H9 (cell line): ENCODE measurements around the gene MAZ. TPM values are rescaled to one million over a fixed set of nuclear protein-coding genes. Genes with fewer than 3 reads are reported as not detected.

Experiments
- DNase-seq: peaks from one replicate; pipeline ENCODE4 v3.0.0-alpha.2; 2017
- H2AFZ ChIP-seq: one replicate; pipeline ENCODE4 v1.6.1; 2013; ENCODE audit warnings: mild to moderate bottlenecking, low read length, control low read depth, moderate library complexity
- H2AK5ac ChIP-seq: 2 replicates; pipeline ENCODE4 v1.6.1; 2013; ENCODE audit warnings: low read length, control low read depth, mixed read lengths; ENCODE audit not compliant: insufficient read length
- H2BK120ac ChIP-seq: one replicate; pipeline ENCODE4 v1.6.1; 2013; ENCODE audit warnings: low read depth, mild to moderate bottlenecking, low read length, control low read depth, inconsistent platforms; ENCODE audit not compliant: poor library complexity, severe bottlenecking
- H2BK12ac ChIP-seq: 2 replicates; pipeline ENCODE4 v1.6.1; 2013; ENCODE audit warnings: low read length, control low read depth, mixed read lengths, low read depth; ENCODE audit not compliant: insufficient read length
- H2BK15ac ChIP-seq: 2 replicates; pipeline ENCODE4 v1.6.1; 2013; ENCODE audit warnings: low read depth, low read length, control low read depth
- H2BK20ac ChIP-seq: one replicate; pipeline ENCODE4 v1.6.1; 2013; ENCODE audit warnings: low read depth, mild to moderate bottlenecking, low read length, control low read depth, inconsistent platforms; ENCODE audit not compliant: poor library complexity, severe bottlenecking
- H2BK5ac ChIP-seq: 2 replicates; pipeline ENCODE4 v1.6.1; 2013; ENCODE audit warnings: low read length, control low read depth, mixed read lengths; ENCODE audit not compliant: insufficient read length
- H3K14ac ChIP-seq: 2 replicates; pipeline ENCODE4 v1.6.1; 2013; ENCODE audit warnings: low read length, control low read depth; ENCODE audit not compliant: insufficient read depth
- H3K18ac ChIP-seq: 2 replicates; pipeline ENCODE4 v1.6.1; 2013; ENCODE audit warnings: low read depth, mild to moderate bottlenecking, mixed read lengths, low read length, control low read depth; ENCODE audit not compliant: insufficient read length
- H3K23ac ChIP-seq: 2 replicates; pipeline ENCODE4 v1.6.1; 2013; ENCODE audit warnings: low read length, control low read depth, mixed read lengths, low read depth; ENCODE audit not compliant: insufficient read length
- H3K23me2 ChIP-seq: 2 replicates; pipeline ENCODE4 v1.6.1; 2013; ENCODE audit warnings: low read depth, mild to moderate bottlenecking, mixed read lengths, low read length, control low read depth; ENCODE audit not compliant: insufficient read length, poor library complexity, severe bottlenecking
- H3K27ac ChIP-seq: 2 replicates; pipeline ENCODE4 v1.5.1; 2013; ENCODE audit warnings: low read length, control low read depth, mixed read lengths, low read depth; ENCODE audit not compliant: insufficient read length
- H3K27me3 ChIP-seq: 2 replicates; pipeline ENCODE4 v1.6.1; 2013; ENCODE audit warnings: low read length, control low read depth, inconsistent platforms; ENCODE audit not compliant: insufficient read depth
- H3K4ac ChIP-seq: 2 replicates; pipeline ENCODE4 v1.6.1; 2013; ENCODE audit warnings: low read depth, mild to moderate bottlenecking, control low read depth, inconsistent platforms, low read length, moderate library complexity
- H3K4me1 ChIP-seq: 2 replicates; pipeline ENCODE4 v1.6.1; 2013; ENCODE audit warnings: low read length, control low read depth, inconsistent platforms; ENCODE audit not compliant: insufficient read depth
- H3K4me2 ChIP-seq: 2 replicates; pipeline ENCODE4 v1.6.1; 2013; ENCODE audit warnings: low read length, control low read depth, mixed read lengths; ENCODE audit not compliant: insufficient read length, insufficient read depth
- H3K56ac ChIP-seq: 2 replicates; pipeline ENCODE4 v1.6.1; 2013; ENCODE audit warnings: low read depth, mild to moderate bottlenecking, mixed read lengths, low read length, control low read depth; ENCODE audit not compliant: insufficient read length
- H3K79me1 ChIP-seq: 2 replicates; pipeline ENCODE4 v1.6.1; 2013; ENCODE audit warnings: low read depth, mild to moderate bottlenecking, moderate library complexity, low read length, control low read depth, inconsistent platforms; ENCODE audit not compliant: insufficient read depth, poor library complexity, severe bottlenecking
- H3K79me2 ChIP-seq: 2 replicates; pipeline ENCODE4 v1.6.1; 2013; ENCODE audit warnings: low read length, control low read depth, inconsistent platforms; ENCODE audit not compliant: insufficient read depth
- H3K9ac ChIP-seq: 2 replicates; pipeline ENCODE4 v1.6.1; 2013; ENCODE audit warnings: low read length, control low read depth, mixed read lengths; ENCODE audit not compliant: insufficient read length; ENCODE audit errors: extremely low read depth
- H3K9me3 ChIP-seq: one replicate; pipeline ENCODE4 v1.6.1; 2013; ENCODE audit warnings: low read depth, low read length, inconsistent platforms; ENCODE audit not compliant: control insufficient read depth
- H3T11ph ChIP-seq: one replicate; pipeline ENCODE4 v1.6.1; 2013; ENCODE audit warnings: mild to moderate bottlenecking, low read length, control low read depth, inconsistent platforms
- H4K20me1 ChIP-seq: one replicate; pipeline ENCODE4 v1.6.1; 2013; ENCODE audit not compliant: control insufficient read depth, insufficient read length, insufficient read depth
- H4K5ac ChIP-seq: 2 replicates; pipeline ENCODE4 v1.6.1; 2013; ENCODE audit warnings: low read depth, mild to moderate bottlenecking, mixed read lengths, low read length, control low read depth; ENCODE audit not compliant: insufficient read length
- H4K8ac ChIP-seq: replicated peaks from 2 replicates; pipeline ENCODE4 v1.6.1; 2013; ENCODE audit warnings: low read length, control low read depth, mixed read lengths, low read depth; ENCODE audit not compliant: insufficient read length
- H4K91ac ChIP-seq: 2 replicates; pipeline ENCODE4 v1.6.1; 2013; ENCODE audit warnings: low read depth, mild to moderate bottlenecking, moderate library complexity, mixed read lengths, low read length, control low read depth; ENCODE audit not compliant: insufficient read length
- H3K27ac Mint-ChIP-seq, 3 experiments: 2 replicates in 2 of 3; 3 replicates in 1 of 3; pipeline ENCODE4 v1.8.0; 2020 to 2021; ENCODE audit warnings: mixed read lengths in 3 of 3, mild to moderate bottlenecking in 1 of 3, moderate library complexity in 1 of 3
- H3K27me3 Mint-ChIP-seq: 2 replicates; pipeline ENCODE4 v1.8.0; 2021; ENCODE audit warnings: low read depth, mild to moderate bottlenecking, moderate library complexity, mixed read lengths
- H3K36me3 Mint-ChIP-seq, 3 experiments: 2 replicates in 2 of 3; 3 replicates in 1 of 3; pipeline ENCODE4 v1.8.0; 2020 to 2021; ENCODE audit warnings: low read depth in 3 of 3, mixed read lengths in 3 of 3; ENCODE audit not compliant: insufficient read depth in 1 of 3
- H3K4me1 Mint-ChIP-seq, 2 experiments: 2 replicates each; pipeline ENCODE4 v1.8.0; 2020; ENCODE audit warnings: mixed read lengths in 2 of 2
- H3K4me3 Mint-ChIP-seq, 2 experiments: 2 replicates in 1 of 2; 3 replicates in 1 of 2; pipeline ENCODE4 v1.8.0; 2020 to 2021; ENCODE audit warnings: mild to moderate bottlenecking in 2 of 2, mixed read lengths in 2 of 2, moderate library complexity in 1 of 2
- H3K9me3 Mint-ChIP-seq, 2 experiments: 2 replicates in 1 of 2; 3 replicates in 1 of 2; pipeline ENCODE4 v1.8.0; 2020; ENCODE audit warnings: mild to moderate bottlenecking in 2 of 2, mixed read lengths in 2 of 2, moderate library complexity in 1 of 2
- WGBS: extraction: QIAGEN DNeasy Blood & Tissue Kit; methylation state at CpG from one replicate; pipeline ENCODE4 v1.1.7; 2013; ENCODE audit warnings: missing lambda C conversion rate, low lambda C conversion rate, mixed read lengths; ENCODE audit not compliant: insufficient read length; ENCODE audit errors: extremely low coverage; 5-methylcytosine and 5-hydroxymethylcytosine counted together
- total RNA-seq: library from RNA; stranded (reverse); gene quantifications from 2 replicates; pipeline ENCODE4 v1.2.1, GENCODE V29; 2021
- TF ChIP-seq, protein P1 (sequence below): fragments of 200-600 bp; sonication (generic); conservative IDR thresholded peaks from 3 replicates; pipeline ENCODE4 v1.8.0; 2021; ENCODE audit warnings: antibody characterized with exemption, mild to moderate bottlenecking

The MAZ gene
- total RNA-seq, 1 experiment from 2014 or later: 412 TPM

DNA sequence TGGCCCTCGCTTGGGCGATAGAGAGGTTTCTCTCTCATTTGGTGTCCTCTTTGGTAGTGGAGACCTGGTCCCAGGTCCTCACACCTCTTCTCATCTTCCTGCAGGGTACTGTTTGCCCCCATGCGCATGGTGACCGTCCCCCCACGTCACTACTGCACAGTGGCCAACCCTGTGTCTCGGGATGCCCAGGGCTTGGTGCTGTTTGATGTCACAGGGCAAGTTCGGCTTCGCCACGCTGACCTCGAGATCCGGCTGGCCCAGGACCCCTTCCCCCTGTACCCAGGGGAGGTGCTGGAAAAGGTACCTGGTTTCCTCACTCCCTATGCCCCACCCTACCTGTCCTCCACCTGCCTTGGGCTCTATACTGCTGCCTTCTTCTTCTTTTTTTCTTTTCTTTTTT is 24.4 kb downstream of the MAZ start:
- Histone ChIP-seq H4K91ac (no peak overlapping the region), H3K14ac (no peak overlapping the region), H3K18ac (no peak overlapping the region), H2BK12ac (no peak overlapping the region), H2BK15ac (no peak overlapping the region), H3K79me1 (no peaks in the 10 kb centered on the region), H4K5ac (no peak overlapping the region), H3K9ac (no peak overlapping the region), H3K4ac (no peak overlapping the region), H3K56ac (no peak overlapping the region), H3T11ph (no peak overlapping the region), H2BK20ac (no peak overlapping the region), H3K27me3 (no peaks in the 10 kb centered on the region), H3K4me1 (peaks cover 2% of the 10 kb centered on the region; the same call in 1 of the 2 replicates), H2AFZ (no peak overlapping the region), H3K9me3 (no peaks in the 10 kb centered on the region), H4K8ac (no peak overlapping the region), H3K23me2 (peaks cover 4% of the 10 kb centered on the region), H2BK120ac (no peak overlapping the region), H3K23ac (no peak overlapping the region), H3K27ac (no peak overlapping the region), H2BK5ac (no peak overlapping the region), H4K20me1 (no peaks in the 10 kb centered on the region), H3K79me2 (no peaks in the 10 kb centered on the region), H3K4me2 (no peak overlapping the region), H2AK5ac (no peak overlapping the region)
- no CpG with 5 or more reads among the region's 11 CpGs for WGBS
- no peak for DNase-seq
- no peaks in the 10 kb centered on the region for H3K9me3 Mint-ChIP-seq
- TF ChIP-seq, protein P1, sequence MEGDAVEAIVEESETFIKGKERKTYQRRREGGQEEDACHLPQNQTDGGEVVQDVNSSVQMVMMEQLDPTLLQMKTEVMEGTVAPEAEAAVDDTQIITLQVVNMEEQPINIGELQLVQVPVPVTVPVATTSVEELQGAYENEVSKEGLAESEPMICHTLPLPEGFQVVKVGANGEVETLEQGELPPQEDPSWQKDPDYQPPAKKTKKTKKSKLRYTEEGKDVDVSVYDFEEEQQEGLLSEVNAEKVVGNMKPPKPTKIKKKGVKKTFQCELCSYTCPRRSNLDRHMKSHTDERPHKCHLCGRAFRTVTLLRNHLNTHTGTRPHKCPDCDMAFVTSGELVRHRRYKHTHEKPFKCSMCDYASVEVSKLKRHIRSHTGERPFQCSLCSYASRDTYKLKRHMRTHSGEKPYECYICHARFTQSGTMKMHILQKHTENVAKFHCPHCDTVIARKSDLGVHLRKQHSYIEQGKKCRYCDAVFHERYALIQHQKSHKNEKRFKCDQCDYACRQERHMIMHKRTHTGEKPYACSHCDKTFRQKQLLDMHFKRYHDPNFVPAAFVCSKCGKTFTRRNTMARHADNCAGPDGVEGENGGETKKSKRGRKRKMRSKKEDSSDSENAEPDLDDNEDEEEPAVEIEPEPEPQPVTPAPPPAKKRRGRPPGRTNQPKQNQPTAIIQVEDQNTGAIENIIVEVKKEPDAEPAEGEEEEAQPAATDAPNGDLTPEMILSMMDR: no peak
- H3K4me1 Mint-ChIP-seq: peaks cover 3 to 5% of the 10 kb centered on the region in 2 experiments
- H3K27ac Mint-ChIP-seq: no peak overlapping the region
- H3K4me3 Mint-ChIP-seq: no peak overlapping the region
- no peaks in the 10 kb centered on the region for H3K36me3 Mint-ChIP-seq
- no peaks in the 10 kb centered on the region; the same call in 1 of the 2 replicates for H3K27me3 Mint-ChIP-seq
